ENCODE results near the gene ADGRV1.

- no peak for TF ChIP-seq CTCF (IDR thresholded peaks at IDR 0.05; ENCODE audit: low read depth, low read length, poor library complexity, severe bottlenecking)
- no peak for TF ChIP-seq EZH2phosphoT487 (IDR thresholded peaks at IDR 0.05; ENCODE audit: borderline replicate concordance, low read length)
Observed at GRCh38 chr5:91183743-91184142, 625.1 kb downstream of the ADGRV1 start.

Data from DOHH2 (cell line).